ENCODE data around the gene AKAP6. TPM values are rescaled to one million over a fixed set of nuclear protein-coding genes. Genes with fewer than 3 reads are reported as not detected.

Gene AKAP6
- total RNA-seq, 1 donor from 2014 or later, result 4.7 TPM

DNA sequence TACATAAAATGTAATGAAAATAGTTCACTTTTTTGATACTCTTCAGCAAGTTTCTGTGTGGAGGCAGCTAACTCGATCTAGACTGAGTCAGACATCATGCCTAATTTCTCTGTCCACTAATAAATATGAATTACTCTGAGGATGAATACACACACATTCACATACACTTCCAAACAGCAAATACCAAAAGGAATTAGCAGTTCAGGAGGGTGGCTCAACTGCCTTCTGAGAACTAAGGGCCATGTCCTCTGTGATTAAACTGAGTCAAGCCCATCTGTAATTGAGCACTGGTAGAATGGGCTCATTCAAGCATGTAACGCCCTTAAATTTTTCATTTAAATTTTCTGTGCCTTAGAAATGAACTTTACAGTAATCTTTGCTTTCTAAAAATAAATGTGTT is 242.5 kb downstream of the AKAP6 start:
- Mint-ChIP-seq H3K27ac (no peak overlapping the region), H3K36me3 (no peaks in the 10 kb centered on the region), H3K27me3 (peaks cover 21% of the 10 kb centered on the region)

DNA sequence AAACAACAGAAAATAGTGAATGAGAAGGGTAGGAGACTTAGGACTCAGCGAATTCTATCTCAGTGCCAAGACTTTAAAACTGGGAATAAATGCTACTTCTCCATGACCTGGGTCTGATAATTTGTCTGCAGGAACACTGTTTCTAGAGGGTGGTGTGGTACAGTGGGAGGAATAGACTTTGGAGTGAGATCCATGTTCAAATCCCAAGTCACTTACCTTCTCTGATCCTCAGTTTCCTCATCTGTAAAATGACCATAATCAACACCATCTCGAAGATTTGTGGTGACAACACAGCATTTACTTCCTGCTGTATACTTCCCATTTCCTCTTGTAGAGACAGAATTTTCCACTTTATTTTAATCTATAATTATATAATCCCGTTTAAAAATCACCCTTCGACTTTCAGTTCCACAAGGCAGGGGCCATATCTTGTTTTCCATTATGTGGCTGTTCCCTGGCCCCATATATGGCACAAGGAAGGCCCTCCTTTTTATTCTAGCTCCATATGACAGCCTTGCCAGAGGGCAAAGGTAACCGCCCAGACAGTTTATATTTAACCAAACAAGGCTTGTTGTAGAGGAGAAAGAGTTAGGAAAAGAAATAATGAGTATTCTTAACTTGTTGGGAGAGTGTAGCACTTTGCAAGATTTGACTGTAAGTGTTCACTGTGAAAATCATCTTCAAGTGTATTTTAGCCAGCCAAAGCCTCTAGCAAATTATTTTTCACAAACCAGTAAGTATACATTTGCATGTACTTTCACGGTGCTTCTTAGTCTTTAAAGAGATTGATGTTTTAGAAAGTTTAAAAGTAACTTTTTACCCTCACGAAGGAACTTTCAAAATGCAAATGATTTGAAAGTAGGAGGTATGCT is 243.1 kb downstream of the AKAP6 start:
- peak overlapping the region; percentile 24 for H3K27ac Mint-ChIP-seq
- H3K36me3 Mint-ChIP-seq, result no peaks in the 10 kb centered on the region
- H3K9me3 Mint-ChIP-seq, result no peaks in the 10 kb centered on the region
- TF ChIP-seq, protein P1, sequence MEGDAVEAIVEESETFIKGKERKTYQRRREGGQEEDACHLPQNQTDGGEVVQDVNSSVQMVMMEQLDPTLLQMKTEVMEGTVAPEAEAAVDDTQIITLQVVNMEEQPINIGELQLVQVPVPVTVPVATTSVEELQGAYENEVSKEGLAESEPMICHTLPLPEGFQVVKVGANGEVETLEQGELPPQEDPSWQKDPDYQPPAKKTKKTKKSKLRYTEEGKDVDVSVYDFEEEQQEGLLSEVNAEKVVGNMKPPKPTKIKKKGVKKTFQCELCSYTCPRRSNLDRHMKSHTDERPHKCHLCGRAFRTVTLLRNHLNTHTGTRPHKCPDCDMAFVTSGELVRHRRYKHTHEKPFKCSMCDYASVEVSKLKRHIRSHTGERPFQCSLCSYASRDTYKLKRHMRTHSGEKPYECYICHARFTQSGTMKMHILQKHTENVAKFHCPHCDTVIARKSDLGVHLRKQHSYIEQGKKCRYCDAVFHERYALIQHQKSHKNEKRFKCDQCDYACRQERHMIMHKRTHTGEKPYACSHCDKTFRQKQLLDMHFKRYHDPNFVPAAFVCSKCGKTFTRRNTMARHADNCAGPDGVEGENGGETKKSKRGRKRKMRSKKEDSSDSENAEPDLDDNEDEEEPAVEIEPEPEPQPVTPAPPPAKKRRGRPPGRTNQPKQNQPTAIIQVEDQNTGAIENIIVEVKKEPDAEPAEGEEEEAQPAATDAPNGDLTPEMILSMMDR (conservative IDR thresholded peaks at IDR 0.05), result no peak
- peaks cover 8% of the 10 kb centered on the region for H3K4me1 Mint-ChIP-seq (ENCODE audit: unreplicated experiment)
- peaks cover 21% of the 10 kb centered on the region for H3K27me3 Mint-ChIP-seq
- no peak overlapping the region for H3K4me3 Mint-ChIP-seq
- DNase-seq (ENCODE audit: extremely low spot score, unreplicated experiment), result no peak

More for the DNA sequence above, 242.5 kb downstream of the AKAP6 start:
- no peak for DNase-seq (ENCODE audit: extremely low spot score, unreplicated experiment)
- Mint-ChIP-seq H3K4me1 (ENCODE audit: unreplicated experiment) (peaks cover 8% of the 10 kb centered on the region), H3K9me3 (no peaks in the 10 kb centered on the region), H3K4me3 (no peak overlapping the region)
- TF ChIP-seq, protein P1 (conservative IDR thresholded peaks at IDR 0.05), result no peak

DNA sequence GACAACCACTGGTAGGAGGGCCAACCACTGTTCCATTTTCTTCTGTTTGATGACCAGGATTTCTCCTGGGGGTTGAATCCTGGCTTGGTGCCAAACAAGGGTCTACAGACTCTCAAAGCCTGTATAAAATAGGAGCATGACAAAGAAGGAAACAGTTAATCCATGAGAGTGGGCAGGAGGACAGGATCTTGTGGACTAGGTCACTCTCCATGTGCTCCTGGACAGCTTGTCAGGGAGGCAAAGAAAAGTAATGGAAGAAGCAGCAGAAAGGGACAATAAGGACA is 243.7 kb downstream of the AKAP6 start:
- H3K4me3 Mint-ChIP-seq, result no peak overlapping the region
- no peaks in the 10 kb centered on the region for H3K36me3 Mint-ChIP-seq
- TF ChIP-seq, protein P1 (conservative IDR thresholded peaks at IDR 0.05), result no peak
- peaks cover 6% of the 10 kb centered on the region for H3K4me1 Mint-ChIP-seq (ENCODE audit: unreplicated experiment)
- H3K9me3 Mint-ChIP-seq, result no peaks in the 10 kb centered on the region
- H3K27me3 Mint-ChIP-seq, result peaks cover 21% of the 10 kb centered on the region
- no peak for DNase-seq (ENCODE audit: extremely low spot score, unreplicated experiment)
- peak overlapping the region; percentile 24 for H3K27ac Mint-ChIP-seq

DNA sequence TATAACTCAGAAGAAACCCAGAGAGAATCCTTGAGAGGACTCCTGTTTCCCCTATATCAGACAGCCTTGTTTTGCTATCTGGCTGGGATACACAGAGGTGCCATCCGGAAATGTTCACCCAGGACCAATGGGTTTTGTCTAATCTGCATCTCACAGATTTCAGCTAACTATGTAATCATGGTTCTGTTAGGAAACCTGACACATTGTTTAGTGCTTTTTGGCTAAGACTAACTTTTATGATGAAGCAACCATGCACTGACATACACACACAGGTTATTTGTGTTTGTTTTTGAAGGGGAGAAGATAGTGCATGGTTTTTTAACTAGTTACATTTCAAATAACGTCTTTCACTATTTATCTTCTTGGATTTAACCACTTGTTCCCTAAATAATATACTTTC is 245.2 kb downstream of the AKAP6 start:
- Mint-ChIP-seq H3K4me1 (ENCODE audit: unreplicated experiment) (peaks cover 3% of the 10 kb centered on the region), H3K27ac (no peak overlapping the region), H3K9me3 (no peaks in the 10 kb centered on the region), H3K4me3 (no peak overlapping the region), H3K27me3 (peaks cover 21% of the 10 kb centered on the region), H3K36me3 (no peaks in the 10 kb centered on the region)
- DNase-seq (ENCODE audit: extremely low spot score, unreplicated experiment), result no peak
- TF ChIP-seq, protein P1 (conservative IDR thresholded peaks at IDR 0.05), result no peak

DNA sequence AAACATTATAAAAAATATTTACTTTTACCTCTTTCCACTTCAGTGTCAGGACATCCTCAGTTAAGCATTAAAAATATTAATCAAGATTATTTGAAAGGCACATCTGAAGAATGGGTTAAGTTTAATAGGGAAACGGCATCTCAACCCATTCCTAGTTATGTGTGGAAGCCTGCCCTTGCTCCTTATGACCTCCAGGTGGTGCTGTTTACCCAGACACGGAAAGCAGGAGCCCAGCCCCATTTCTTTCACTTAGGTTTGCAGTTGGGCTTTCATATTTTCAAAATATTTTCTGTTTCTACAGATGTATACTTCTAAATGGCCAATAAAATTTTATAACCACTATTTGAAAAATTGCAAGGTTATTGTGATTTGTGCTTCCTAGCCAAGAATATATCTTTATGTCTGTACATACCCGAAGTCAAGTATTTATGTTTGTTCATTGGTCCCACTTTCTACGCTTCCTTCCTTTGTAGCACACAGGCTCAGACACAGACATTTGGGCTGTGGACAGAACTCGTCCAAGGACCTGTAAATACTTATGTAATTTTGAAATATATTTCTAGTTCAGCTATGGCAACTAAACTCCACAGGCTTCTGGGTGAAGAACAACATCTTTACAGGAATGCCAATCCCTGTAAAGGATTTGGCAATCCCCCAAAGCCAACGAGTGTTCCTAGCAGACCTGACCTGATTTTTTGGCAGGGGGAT is 247.1 kb downstream of the AKAP6 start:
- Mint-ChIP-seq H3K27me3 (peaks cover 21% of the 10 kb centered on the region), H3K36me3 (no peaks in the 10 kb centered on the region), H3K4me1 (ENCODE audit: unreplicated experiment) (peaks cover 3% of the 10 kb centered on the region), H3K9me3 (no peaks in the 10 kb centered on the region), H3K4me3 (no peak overlapping the region), H3K27ac (no peak overlapping the region)
- DNase-seq (ENCODE audit: extremely low spot score, unreplicated experiment), result no peak
- TF ChIP-seq, protein P1 (conservative IDR thresholded peaks at IDR 0.05), result peak; percentile 100
